IPS DF 19.7 (cell line): Measurements from ENCODE around the gene CAVIN3.

Experiments used
- DNase-seq: peaks from one replicate; pipeline ENCODE4 v3.0.0-alpha.2; 2013; ENCODE audit warnings: low read depth, low spot score

Gene CAVIN3, protein sequence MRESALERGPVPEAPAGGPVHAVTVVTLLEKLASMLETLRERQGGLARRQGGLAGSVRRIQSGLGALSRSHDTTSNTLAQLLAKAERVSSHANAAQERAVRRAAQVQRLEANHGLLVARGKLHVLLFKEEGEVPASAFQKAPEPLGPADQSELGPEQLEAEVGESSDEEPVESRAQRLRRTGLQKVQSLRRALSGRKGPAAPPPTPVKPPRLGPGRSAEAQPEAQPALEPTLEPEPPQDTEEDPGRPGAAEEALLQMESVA

DNA sequence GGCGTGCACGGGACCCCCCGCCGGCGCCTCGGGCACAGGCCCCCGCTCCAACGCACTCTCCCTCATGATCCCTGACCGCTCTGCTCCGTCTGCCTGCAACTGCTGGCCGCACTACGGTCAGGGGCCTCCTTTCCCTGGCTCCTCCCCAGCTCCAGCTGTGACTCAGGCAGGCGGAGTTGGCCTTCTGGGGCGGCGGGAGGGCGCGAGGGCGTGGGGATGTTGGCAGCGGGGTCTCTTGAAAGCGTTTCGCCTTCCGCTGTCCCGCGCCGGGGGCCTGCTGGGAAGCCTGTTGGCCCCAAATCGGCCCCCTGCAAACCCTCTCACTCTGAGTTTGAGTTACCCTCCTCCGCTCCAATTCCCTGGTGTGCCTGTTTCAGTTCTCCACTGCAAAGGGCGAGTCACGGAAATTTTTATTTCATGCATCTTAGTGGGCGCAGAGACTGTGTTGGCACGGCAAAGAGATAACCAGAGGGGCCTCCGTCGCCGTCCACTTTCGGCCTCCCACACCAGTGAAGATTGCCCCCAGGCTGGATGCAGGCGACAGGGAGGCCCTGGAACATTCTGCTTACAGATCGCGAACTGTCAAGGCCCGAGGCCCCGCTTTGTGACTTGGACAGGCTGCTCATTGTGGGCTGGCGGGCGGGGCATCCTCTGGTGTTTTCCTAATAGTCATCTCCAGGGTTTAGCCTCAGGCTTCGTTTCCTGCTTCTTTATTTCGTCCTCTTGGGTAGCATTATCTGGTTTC lies at the start of gene CAVIN3:
CAVIN3 (minus strand) TSS at position 91 of the 745 bp plus-strand sequence; CDS start at position 66, 25 bp downstream.
- DNase-seq = no peak

- DNase-seq = no peak
Observed at GRCh38 chr11:6365659-6366058, 45.4 kb upstream of the CAVIN3 start.

DNA sequence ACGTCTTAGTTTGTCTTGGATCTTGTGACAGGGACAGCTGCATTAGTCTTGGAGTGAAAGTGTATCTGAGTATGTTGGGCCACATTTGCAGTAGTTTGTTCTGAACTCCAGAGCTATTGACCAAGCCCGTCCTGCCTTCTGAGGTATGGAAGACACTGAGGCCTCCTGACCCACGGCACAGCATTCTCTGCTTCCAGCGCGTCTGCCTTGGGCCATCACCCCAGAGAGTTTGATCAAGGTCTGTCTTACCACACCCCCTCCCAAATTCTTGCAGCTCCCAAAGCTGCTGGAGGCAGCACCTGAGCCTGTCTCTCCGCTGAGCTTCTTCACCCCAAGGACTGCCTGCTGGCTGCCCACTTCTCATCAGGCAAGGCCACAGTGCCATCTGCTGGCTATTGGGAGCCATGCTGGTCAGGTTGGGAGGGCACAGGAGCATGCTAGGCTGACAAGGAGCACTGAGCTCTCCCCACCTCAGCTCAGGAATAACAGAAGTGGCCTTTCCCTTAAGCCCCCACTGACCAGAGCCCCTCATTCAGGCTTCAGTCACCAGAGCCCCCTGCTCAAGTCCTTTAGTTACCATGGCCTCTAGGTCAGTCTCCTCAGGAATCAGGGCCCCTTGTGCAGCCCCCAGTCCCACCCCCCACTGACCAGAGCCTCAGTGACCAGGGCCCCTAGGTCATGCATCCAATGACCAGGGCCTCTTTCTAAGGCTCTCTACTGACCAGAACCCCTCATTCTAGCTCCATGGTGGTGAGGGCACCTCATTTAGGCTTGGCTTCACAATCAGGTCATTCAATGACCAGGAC lies 42.8 kb upstream of the CAVIN3 start:
- DNase-seq = peak; percentile 60

DNA sequence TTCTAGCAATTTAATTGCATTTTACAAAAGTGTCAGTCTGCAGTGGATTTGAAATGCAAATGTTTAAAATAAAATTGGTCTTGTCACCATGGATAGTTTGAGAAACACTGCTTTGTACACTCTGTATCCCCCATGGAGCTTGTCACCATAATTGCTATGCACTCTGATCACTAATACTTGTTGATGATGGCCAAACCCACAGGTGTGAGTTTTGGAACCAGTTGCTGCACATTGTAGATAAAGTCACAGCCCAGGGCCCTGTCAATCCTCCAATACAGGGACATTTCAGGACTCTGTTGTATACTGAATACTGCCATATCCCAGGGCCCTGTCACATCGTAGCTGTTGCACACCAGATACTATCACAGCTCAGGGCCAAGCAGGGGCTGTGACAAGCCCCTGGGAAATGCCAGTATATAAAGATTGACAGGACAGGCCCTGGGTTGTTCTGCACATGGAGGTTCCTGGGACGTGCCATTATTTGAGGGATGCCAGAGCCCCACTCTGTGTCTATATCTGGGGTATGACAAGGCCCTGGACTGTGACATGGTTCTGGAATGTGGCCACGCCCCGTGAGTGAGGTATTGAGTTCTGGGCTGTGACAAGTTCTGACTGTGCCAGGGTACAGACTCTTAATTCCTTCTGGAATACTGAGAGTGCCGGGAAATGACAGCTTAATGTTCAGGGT lies 42.0 kb upstream of the CAVIN3 start:
- DNase-seq = no peak

DNA sequence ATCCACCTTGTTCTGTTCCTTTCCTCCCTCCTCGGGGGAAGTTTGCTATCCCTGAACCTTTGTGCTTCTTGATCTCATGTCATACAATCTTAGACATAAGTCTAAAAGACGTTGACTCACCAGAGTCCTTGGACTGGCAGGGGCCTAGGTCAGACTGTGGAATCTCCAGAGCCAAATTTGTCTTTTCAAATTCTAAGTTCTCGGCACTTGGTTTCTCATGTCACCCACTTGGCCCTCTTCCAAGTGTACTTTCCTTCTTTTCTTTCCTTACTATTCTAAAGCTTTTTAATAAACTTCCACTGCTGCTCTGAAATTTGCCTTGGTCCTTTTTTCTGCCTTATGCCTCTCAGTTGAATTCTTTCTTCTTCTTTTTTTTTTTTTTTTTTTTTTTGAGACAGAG lies 39.9 kb upstream of the CAVIN3 start:
- DNase-seq = no peak

GRCh38 chr11:6357222-6357621 lies 36.9 kb upstream of the CAVIN3 start:
- no peak for DNase-seq

- DNase-seq = no peak
Observed at GRCh38 chr11:6356503-6357055, 36.3 kb upstream of the CAVIN3 start.

DNA sequence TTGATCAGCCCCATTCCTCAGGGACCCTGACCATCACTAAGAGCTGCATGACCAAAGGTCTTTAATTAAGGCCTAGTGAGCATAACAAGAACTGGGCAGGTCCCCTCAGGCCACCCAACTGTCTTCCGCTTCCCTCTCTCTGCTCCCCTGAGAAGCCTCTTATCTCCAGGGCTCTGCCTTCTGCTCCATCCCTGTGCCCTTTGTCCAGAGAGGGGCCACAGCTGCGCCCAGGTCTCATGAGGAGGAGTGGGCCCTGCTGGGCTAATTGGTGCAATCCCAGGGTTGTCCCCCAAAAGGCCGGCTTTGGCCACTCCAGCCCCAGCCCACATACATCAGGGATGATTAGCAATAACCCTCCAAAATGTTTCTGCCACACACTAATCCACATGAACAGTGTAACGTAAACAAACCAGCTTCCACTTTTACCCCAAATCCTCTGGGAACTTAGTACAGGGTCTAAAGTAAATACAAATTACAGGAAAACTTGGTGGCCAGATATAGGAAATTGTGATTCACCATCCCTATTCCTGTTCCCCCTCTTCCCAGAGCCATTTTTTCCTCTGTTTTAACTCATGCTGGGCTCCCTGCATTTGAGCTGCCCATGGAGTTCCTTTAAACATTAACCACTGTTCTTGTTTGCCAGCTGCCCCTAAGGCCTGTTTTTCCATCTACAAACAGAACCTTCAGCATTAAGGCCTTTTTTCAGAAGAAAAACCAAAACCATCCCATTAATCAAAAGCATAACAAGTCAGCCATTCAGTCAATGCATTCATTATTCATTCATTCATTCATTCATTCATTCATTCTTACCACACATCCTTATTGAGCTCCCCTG lies 34.6 kb upstream of the CAVIN3 start:
- DNase-seq = no peak

- peak; percentile 98 for DNase-seq
Observed at GRCh38 chr11:6353367-6353987, 33.2 kb upstream of the CAVIN3 start.

GRCh38 chr11:6351782-6352382 lies 31.6 kb upstream of the CAVIN3 start:
- no peak for DNase-seq

DNA sequence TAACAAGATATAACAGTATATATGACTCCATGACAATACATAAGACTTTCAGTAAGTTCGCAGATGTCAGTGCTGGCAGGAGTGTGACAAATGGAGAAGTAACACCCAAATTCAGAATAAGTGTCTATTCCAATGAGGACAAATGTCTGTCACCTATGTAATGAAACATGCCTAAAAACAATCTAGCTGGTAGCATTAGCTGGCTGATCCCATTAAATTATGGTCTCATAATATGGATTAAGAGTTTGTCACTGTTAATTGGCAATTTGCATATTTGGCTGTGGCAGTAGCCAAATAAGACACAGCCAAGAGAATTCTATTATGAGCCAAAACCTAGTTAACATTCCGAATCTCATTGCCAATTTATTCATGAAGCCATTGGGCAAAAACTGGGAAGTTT lies 30.2 kb upstream of the CAVIN3 start:
- DNase-seq = no peak

DNA sequence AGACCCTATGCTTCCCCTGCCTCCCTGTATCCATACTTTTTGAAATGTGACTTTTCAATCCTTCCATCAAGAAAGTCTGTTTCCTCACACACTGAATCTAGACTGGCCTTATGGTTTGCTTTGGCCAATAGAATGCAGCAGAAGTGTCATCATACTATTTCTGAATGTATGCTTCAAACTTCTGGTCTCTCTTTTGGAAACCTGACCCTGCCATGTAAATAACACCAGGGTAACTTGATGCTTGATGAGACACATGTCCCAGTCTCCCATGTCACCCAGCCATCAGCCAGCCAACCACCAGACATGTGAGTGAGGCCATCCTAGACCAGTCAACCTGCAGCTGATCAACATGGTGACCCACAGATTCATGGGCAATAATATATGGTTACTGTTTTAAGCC lies 29.7 kb upstream of the CAVIN3 start:
- no peak for DNase-seq

- no peak for DNase-seq
Observed at GRCh38 chr11:6345366-6345765, 25.1 kb upstream of the CAVIN3 start.

DNA sequence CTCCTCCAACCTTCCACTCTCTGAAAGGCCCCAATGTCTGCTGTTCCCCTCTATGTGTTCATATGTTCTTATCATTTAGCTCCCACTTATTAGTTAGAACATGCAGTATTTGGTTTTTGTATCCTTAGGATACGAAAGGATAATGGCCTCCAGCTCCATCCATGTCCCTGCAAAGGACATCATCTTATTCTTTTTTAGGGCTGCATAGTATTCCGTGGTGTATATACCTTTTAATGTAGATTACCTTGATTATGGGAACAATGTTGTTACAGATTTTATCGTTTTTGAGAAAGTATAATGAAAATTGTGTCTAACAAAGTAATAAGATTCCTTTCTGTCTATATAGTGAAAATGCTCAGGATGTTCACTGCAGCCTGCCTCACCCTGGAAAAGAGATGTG lies 16.0 kb upstream of the CAVIN3 start:
- DNase-seq = no peak

- DNase-seq = no peak
Observed at GRCh38 chr11:6334806-6335205, 14.5 kb upstream of the CAVIN3 start.

GRCh38 chr11:6333095-6333494 lies 12.8 kb upstream of the CAVIN3 start:
- no peak for DNase-seq

GRCh38 chr11:6332066-6332465 lies 11.8 kb upstream of the CAVIN3 start:
- no peak for DNase-seq

DNA sequence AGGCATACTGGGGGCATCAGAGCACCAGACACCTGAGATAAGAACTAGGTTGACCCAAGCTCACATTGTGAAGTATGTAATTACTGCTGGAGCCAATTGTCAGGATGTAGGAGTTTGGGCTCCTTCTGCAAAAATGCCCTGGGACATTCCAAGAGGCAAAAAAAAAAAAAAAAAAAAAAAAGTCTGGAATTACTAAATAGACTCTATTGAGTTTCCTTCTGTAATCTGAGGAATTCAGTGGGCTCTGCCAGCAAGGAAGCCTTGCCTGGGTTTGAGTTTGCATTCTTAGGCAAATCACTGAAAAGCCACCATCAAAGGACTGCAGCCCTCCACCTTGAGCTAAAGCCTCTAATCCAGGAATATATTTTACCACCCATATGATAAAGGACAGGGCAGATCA lies 8.0 kb upstream of the CAVIN3 start:
- no peak for DNase-seq

DNA sequence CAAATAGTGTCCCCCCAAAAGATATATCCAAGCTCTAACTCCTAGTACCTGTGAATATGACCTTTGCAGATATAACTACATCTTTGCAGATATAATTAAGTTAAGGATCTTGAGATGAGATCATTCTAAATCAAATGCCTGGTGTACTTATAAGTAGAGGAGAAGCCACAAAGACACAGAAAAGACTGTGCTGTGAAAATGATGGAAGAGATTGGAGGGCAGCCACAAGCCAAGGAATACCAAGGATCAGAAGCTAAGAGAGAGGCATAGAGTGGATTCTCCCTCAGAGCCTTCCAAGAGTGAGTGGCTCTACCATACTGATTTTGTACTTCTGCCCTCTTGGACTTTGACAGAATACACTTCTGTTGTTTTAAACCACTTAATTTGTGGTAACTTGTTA lies 7.5 kb upstream of the CAVIN3 start:
- no peak for DNase-seq

DNA sequence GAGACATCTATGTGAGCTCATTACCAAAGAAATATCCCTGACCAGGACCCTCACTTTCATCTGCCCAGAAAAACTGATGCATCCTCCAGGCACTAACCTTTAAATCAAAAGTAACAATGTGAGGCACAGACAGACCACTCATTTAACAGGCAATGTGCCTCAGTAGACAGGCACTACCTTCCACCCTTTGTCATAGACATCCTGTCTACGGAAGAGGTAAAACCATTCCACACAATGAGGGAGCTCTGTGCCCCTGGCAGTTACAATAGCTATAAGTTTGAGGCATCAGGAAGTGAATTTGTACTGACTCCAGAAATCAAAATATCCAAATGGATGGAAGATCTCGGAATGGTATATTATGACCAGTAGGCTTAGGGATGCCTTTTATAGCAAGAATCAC lies 6.7 kb upstream of the CAVIN3 start:
- DNase-seq = no peak
